GM23248 (cell line): Measurements from ENCODE around the gene SPAG9. TPM values are rescaled to one million over a fixed set of nuclear protein-coding genes. Genes with fewer than 3 reads are reported as not detected.
A peak's percentile ranks its signal among the peaks of the same experiment; 100 is the strongest.

Source experiments
- DNase-seq: peaks from one replicate; pipeline ENCODE4 v3.0.0-alpha.2; 2015
- H2AFZ ChIP-seq: fragments of 200-600 bp; sonication (generic); 2 replicates; pipeline ENCODE4 v1.6.1; 2016; ENCODE audit warnings: antibody characterized with exemption
- H3F3A ChIP-seq: fragments of 200-600 bp; sonication (generic); 2 replicates; pipeline ENCODE4 v1.6.1; 2016; ENCODE audit warnings: mild to moderate bottlenecking, antibody characterized with exemption, mixed run types; ENCODE audit not compliant: insufficient read depth
- H3K27ac ChIP-seq: fragments of 200-600 bp; sonication (generic); 2 replicates; pipeline ENCODE4 v1.5.1; 2016; ENCODE audit warnings: mild to moderate bottlenecking
- H3K27me3 ChIP-seq: fragments of 200-600 bp; sonication (generic); replicated peaks from 2 replicates; pipeline ENCODE4 v1.6.1; 2016; ENCODE audit warnings: mild to moderate bottlenecking; ENCODE audit not compliant: insufficient read depth
- H3K36me3 ChIP-seq: fragments of 200-600 bp; sonication (generic); 2 replicates; pipeline ENCODE4 v1.6.1; 2016; ENCODE audit warnings: low read depth, mild to moderate bottlenecking
- H3K4me1 ChIP-seq: fragments of 200-600 bp; sonication (generic); 2 replicates; pipeline ENCODE4 v1.6.1; 2016; ENCODE audit warnings: mild to moderate bottlenecking; ENCODE audit not compliant: insufficient read depth
- H3K4me2 ChIP-seq: fragments of 200-600 bp; sonication (generic); one replicate; pipeline ENCODE4 v1.6.1; 2016; ENCODE audit warnings: mild to moderate bottlenecking; ENCODE audit not compliant: unreplicated experiment
- H3K4me3 ChIP-seq: fragments of 200-600 bp; sonication (generic); 2 replicates; pipeline ENCODE4 v1.5.1; 2016; ENCODE audit warnings: mild to moderate bottlenecking
- H3K79me2 ChIP-seq: fragments of 200-600 bp; sonication (generic); 2 replicates; pipeline ENCODE4 v1.6.1; 2016; ENCODE audit warnings: mild to moderate bottlenecking; ENCODE audit not compliant: insufficient read depth
- H3K9ac ChIP-seq: fragments of 200-600 bp; sonication (generic); 2 replicates; pipeline ENCODE4 v1.6.1; 2016; ENCODE audit warnings: mild to moderate bottlenecking
- H3K9me2 ChIP-seq: fragments of 200-600 bp; sonication (generic); 2 replicates; pipeline ENCODE4 v1.6.1; 2016; ENCODE audit warnings: mixed run types, mild to moderate bottlenecking, moderate library complexity; ENCODE audit not compliant: insufficient read depth
- H3K9me3 ChIP-seq: fragments of 200-600 bp; sonication (generic); one replicate; pipeline ENCODE4 v1.6.1; 2017; ENCODE audit warnings: low read depth
- H4K20me1 ChIP-seq: fragments of 200-600 bp; sonication (generic); 2 replicates; pipeline ENCODE4 v1.6.0; 2016; ENCODE audit not compliant: insufficient read depth
- EZH2 ChIP-seq: fragments of 200-600 bp; sonication (generic); IDR thresholded peaks from 2 replicates; pipeline ENCODE4 v1.6.1; 2018; ENCODE audit warnings: antibody characterized with exemption, mild to moderate bottlenecking; ENCODE audit not compliant: insufficient read depth, poor library complexity, severe bottlenecking
- EZH2phosphoT487 ChIP-seq: fragments of 200-600 bp; sonication (generic); IDR thresholded peaks from 2 replicates; pipeline ENCODE4 v1.6.1; 2018; ENCODE audit warnings: antibody characterized with exemption, moderate library complexity, mild to moderate bottlenecking, low read depth; ENCODE audit not compliant: insufficient read depth
- WGBS, 2 experiments: methylation state at CpG; one replicate each; pipeline ENCODE4 v1.1.6; 2015 to 2017; ENCODE audit warnings: low lambda C conversion rate in 2 of 2, low coverage in 1 of 2; ENCODE audit errors: missing lambda C conversion rate in 2 of 2; 5-methylcytosine and 5-hydroxymethylcytosine counted together
- in situ Hi-C: fragments of 300-500 bp; cut with MboI; formaldehyde crosslinking; loops from 2 replicates; pipeline ENCODE4 v1.15.0; 2020
- polyA plus RNA-seq: library from polyadenylated mRNA; unstranded; fragments of >200 nt; fragmentation: Nextera tagmentation; extraction: Ambion mirVana; gene quantifications from 2 replicates; pipeline ENCODE4 v1.2.1, GENCODE V29; 2016
- total RNA-seq: library from RNA; depleted of rRNA; stranded (reverse); fragments of >200 nt; shearing (Covaris generic); gene quantifications from 2 replicates; pipeline ENCODE4 v1.2.3, GENCODE V29; 2014

Gene SPAG9
- total and polyA plus RNA-seq, 2 experiments from 2014 or later = 21.5 to 58.8 TPM

DNA sequence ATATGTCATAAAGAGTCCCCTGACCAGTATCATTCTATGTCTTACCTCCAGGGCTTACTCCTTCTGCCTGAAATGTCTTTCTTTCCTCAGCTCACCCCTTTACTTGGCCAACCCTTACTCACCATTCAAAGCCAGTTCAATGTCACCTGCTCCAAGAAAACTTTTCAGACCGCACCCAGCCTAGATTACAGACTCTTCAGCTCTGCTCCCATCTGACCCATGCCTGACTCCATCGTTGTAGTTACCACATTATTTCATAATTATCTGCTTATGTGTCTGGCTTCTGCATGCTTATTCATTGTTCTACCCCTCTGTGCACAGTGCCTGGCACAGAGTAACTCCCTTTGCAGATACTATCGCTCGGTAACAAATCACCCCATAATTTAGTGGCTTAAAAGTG lies 192.0 kb downstream of the SPAG9 start:
- Histone ChIP-seq H3K9me2 (no peaks in the 10 kb centered on the region), H3K9ac (no peak overlapping the region), H2AFZ (no peak overlapping the region), H3K27ac (no peak overlapping the region), H3K9me3 (no peaks in the 10 kb centered on the region), H3K36me3 (no peaks in the 10 kb centered on the region), H3K4me1 (peaks cover 26% of the 10 kb centered on the region), H3F3A (peaks cover 28% of the 10 kb centered on the region), H3K27me3 (no peaks in the 10 kb centered on the region), H3K4me2 (no peak overlapping the region), H4K20me1 (no peaks in the 10 kb centered on the region), H3K4me3 (no peak overlapping the region), H3K79me2 (no peaks in the 10 kb centered on the region)
- TF ChIP-seq EZH2phosphoT487 (no peak), EZH2 (no peak)
- 73 to 76% methylated on average over 4 of the region's 4 CpGs for WGBS, 2 experiments
- DNase-seq = no peak
- in situ Hi-C loops = no loop called here

DNA sequence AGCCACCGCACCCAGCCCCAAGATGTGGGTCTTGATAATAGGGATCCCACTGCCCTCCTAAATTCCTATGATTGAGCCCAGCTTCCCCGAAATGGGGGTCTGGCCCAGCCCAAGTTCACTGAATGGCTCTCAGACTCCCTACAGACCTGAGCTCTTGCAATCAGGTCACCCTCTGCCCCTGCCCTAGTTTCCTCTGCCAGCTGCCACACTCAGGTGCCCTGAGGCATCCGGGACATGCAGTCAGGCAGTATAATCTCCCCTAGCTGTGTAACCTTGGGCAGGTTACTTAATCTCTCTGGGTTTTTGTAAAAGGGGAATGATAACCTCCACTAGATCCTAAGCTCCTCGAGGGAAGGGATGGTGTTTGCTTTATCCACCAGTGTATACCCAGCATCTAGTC lies 193.4 kb downstream of the SPAG9 start:
- WGBS, 2 experiments = 89 to 94% methylated on average over 4 of the region's 4 CpGs
- Histone ChIP-seq H3K27me3 (no peaks in the 10 kb centered on the region), H3K4me2 (no peak overlapping the region), H3F3A (peaks cover 17% of the 10 kb centered on the region), H4K20me1 (no peaks in the 10 kb centered on the region), H3K9ac (no peak overlapping the region), H3K4me1 (peaks cover 20% of the 10 kb centered on the region), H2AFZ (no peak overlapping the region), H3K9me2 (no peaks in the 10 kb centered on the region), H3K36me3 (no peaks in the 10 kb centered on the region), H3K79me2 (no peaks in the 10 kb centered on the region), H3K27ac (no peak overlapping the region), H3K4me3 (no peak overlapping the region), H3K9me3 (no peaks in the 10 kb centered on the region)
- TF ChIP-seq EZH2phosphoT487 (no peak), EZH2 (no peak)
- DNase-seq = no peak
- in situ Hi-C loops = no loop called here

GRCh38 chr17:50926523-50926922 lies 194.1 kb downstream of the SPAG9 start:
- H3K4me1 ChIP-seq = peaks cover 18% of the 10 kb centered on the region
- H3K27me3 ChIP-seq = no peaks in the 10 kb centered on the region
- no peak for DNase-seq
- H4K20me1 ChIP-seq = no peaks in the 10 kb centered on the region
- in situ Hi-C loops = no loop called here
- no peak overlapping the region for H3K9ac ChIP-seq
- TF ChIP-seq EZH2phosphoT487 (no peak), EZH2 (no peak)
- H3F3A ChIP-seq = peaks cover 10% of the 10 kb centered on the region
- H3K9me3 ChIP-seq = no peaks in the 10 kb centered on the region
- H3K36me3 ChIP-seq = no peaks in the 10 kb centered on the region
- WGBS, 2 experiments = 92 to 94% methylated on average over 7 of the region's 7 CpGs
- H3K79me2 ChIP-seq = no peaks in the 10 kb centered on the region
- no peaks in the 10 kb centered on the region for H3K9me2 ChIP-seq
- no peak overlapping the region for H3K4me3 ChIP-seq
- H2AFZ ChIP-seq = no peak overlapping the region
- H3K4me2 ChIP-seq = no peak overlapping the region
- H3K27ac ChIP-seq = no peak overlapping the region

DNA sequence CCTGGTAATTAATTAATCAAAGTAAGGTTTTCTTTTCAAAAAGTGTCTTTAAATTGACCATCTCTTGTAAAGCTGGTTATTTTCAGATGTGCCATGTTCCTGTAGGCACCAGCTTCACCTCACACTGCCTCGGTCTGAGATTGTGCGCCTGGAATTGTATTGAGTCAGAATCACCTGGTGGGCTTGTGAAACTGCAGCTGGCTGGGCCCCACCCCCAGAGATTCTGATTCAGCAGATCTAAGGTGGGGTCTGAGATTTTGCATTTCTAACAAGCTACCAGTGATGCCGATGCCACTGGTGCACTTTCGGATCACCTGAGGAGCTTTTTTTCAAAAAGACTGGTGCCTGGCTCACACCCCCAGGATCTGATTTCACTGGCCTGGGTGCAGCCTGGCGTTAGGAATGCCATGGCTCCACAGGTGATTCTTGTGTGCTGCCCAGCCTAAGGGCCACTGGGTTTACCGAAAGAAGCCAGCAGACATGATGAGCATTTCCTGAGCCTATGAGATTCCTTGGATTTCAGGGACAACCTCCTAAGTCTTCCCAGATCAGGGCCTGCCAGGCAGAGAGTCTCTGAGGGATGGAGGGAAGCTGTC lies 195.3 kb downstream of the SPAG9 start:
- no peak for DNase-seq
- in situ Hi-C loops = no loop called here
- no peak overlapping the region for H3K4me3 ChIP-seq
- H3K9me3 ChIP-seq = no peaks in the 10 kb centered on the region
- H2AFZ ChIP-seq = no peak overlapping the region
- no peak overlapping the region for H3K9ac ChIP-seq
- H3K9me2 ChIP-seq = no peaks in the 10 kb centered on the region
- H4K20me1 ChIP-seq = no peaks in the 10 kb centered on the region
- no peak overlapping the region for H3K4me2 ChIP-seq
- no peaks in the 10 kb centered on the region for H3K79me2 ChIP-seq
- H3K4me1 ChIP-seq = peaks cover 10% of the 10 kb centered on the region
- no peaks in the 10 kb centered on the region for H3K27me3 ChIP-seq
- WGBS, 2 experiments = 88 to 89% methylated on average over 6 of the region's 6 CpGs
- no peaks in the 10 kb centered on the region for H3K36me3 ChIP-seq
- H3K27ac ChIP-seq = no peak overlapping the region
- no peak for TF ChIP-seq EZH2
- no peak for TF ChIP-seq EZH2phosphoT487
- peaks cover 8% of the 10 kb centered on the region for H3F3A ChIP-seq

DNA sequence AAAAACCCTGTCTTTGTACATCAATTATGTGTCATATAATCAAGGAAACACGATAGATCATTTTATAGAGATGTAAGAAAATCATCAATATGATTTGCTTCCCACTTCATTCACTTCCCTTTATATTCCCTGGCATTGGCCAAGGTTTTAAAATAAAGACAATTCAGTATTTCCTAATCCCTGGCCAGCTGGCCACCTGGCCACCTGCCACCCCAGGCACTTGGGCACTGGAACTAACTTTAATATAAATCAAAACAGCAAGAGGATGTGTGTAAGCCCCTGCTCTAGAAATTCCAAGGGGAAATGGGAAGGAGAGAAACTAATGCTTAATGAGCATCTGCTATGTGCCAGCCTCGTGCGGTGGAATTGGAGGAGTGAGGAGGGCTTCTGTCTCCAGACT lies 195.9 kb downstream of the SPAG9 start:
- Histone ChIP-seq H2AFZ (no peak overlapping the region), H3K9me2 (no peaks in the 10 kb centered on the region), H3K9ac (no peak overlapping the region), H3F3A (0 out of 2 replicates have a peak, but pooled peaks cover 4% of the 10 kb centered on the region), H4K20me1 (no peaks in the 10 kb centered on the region), H3K36me3 (no peaks in the 10 kb centered on the region), H3K27me3 (no peaks in the 10 kb centered on the region), H3K4me2 (no peak overlapping the region), H3K27ac (no peak overlapping the region), H3K4me1 (peaks cover 10% of the 10 kb centered on the region), H3K79me2 (no peaks in the 10 kb centered on the region), H3K9me3 (no peaks in the 10 kb centered on the region), H3K4me3 (no peak overlapping the region)
- DNase-seq = peak; percentile 21
- in situ Hi-C loops = no loop called here
- TF ChIP-seq EZH2phosphoT487 = no peak
- no peak for TF ChIP-seq EZH2
- 30 to 43% methylated on average over 3 of the region's 3 CpGs for WGBS, 2 experiments
